Fibroblast of skin of scalp (primary cell): ENCODE results near the gene CHIT1.
"Not testable (repeated sequence)": the region's sequence is repeated elsewhere in the genome, so short reads cannot be mapped to it uniquely, and the experiment has no call there.

Source experiments
- DNase-seq: peaks from one replicate; pipeline ENCODE4 v3.0.0-alpha.2; 2013

Gene CHIT1

GRCh38 chr1:203265541-203265940 lies 36.1 kb upstream of the CHIT1 start:
- no peak for DNase-seq

- DNase-seq = peak; percentile 14
These were observed 34.6 kb upstream of the CHIT1 start for GRCh38 chr1:203264052-203264501.

- DNase-seq = no peak
These were observed 34.0 kb upstream of the CHIT1 start for GRCh38 chr1:203263496-203263895.

- not testable (repeated sequence) for DNase-seq
These were observed 27.2 kb upstream of the CHIT1 start for GRCh38 chr1:203256636-203257035.

- not testable (repeated sequence) for DNase-seq
These were observed 25.3 kb upstream of the CHIT1 start for GRCh38 chr1:203254782-203255181.

GRCh38 chr1:203252678-203253077 lies 23.2 kb upstream of the CHIT1 start:
- no peak for DNase-seq

GRCh38 chr1:203251466-203251865 lies 22.0 kb upstream of the CHIT1 start:
- no peak for DNase-seq

- DNase-seq = no peak
These were observed 21.4 kb upstream of the CHIT1 start for GRCh38 chr1:203250911-203251310.

- DNase-seq = no peak
These were observed 15.3 kb upstream of the CHIT1 start for GRCh38 chr1:203244776-203245175.

- not testable (repeated sequence) for DNase-seq
These were observed 12.2 kb upstream of the CHIT1 start for GRCh38 chr1:203241708-203242107.

GRCh38 chr1:203239526-203240305 lies 10.2 kb upstream of the CHIT1 start:
- DNase-seq = no peak

GRCh38 chr1:203239081-203239480 lies 9.6 kb upstream of the CHIT1 start:
- no peak for DNase-seq

GRCh38 chr1:203238535-203238934 lies 9.1 kb upstream of the CHIT1 start:
- DNase-seq = no peak

GRCh38 chr1:203234901-203235300 lies 5.4 kb upstream of the CHIT1 start:
- not testable (repeated sequence) for DNase-seq

- no peak for DNase-seq
These were observed 803 bp downstream of the CHIT1 start for GRCh38 chr1:203228670-203229069.

GRCh38 chr1:203227371-203228083 lies 1.9 kb downstream of the CHIT1 start:
- no peak for DNase-seq

- no peak for DNase-seq
These were observed 4.4 kb downstream of the CHIT1 start for GRCh38 chr1:203225071-203225470.

GRCh38 chr1:203223012-203223775 lies 6.3 kb downstream of the CHIT1 start:
- DNase-seq = no peak

GRCh38 chr1:203219934-203220333 lies 9.5 kb downstream of the CHIT1 start:
- no peak for DNase-seq

- no peak for DNase-seq
These were observed 10.3 kb downstream of the CHIT1 start for GRCh38 chr1:203219171-203219570.

GRCh38 chr1:203217668-203218067 lies 11.8 kb downstream of the CHIT1 start:
- DNase-seq = no peak

GRCh38 chr1:203217139-203217655 lies 12.3 kb downstream of the CHIT1 start:
- DNase-seq = no peak
